Fibroblast of peridontal ligament (primary cell): ENCODE results near the gene RGS19.
A peak's percentile ranks its signal among the peaks of the same experiment; 100 is the strongest.
"Not testable (repeated sequence)": the region's sequence is repeated elsewhere in the genome, so short reads cannot be mapped to it uniquely, and the experiment has no call there.

ENCODE experiments used
- DNase-seq: peaks from one replicate; pipeline ENCODE4 v3.0.0-alpha.2; 2010; ENCODE audit errors: extremely low read depth

Gene RGS19, protein sequence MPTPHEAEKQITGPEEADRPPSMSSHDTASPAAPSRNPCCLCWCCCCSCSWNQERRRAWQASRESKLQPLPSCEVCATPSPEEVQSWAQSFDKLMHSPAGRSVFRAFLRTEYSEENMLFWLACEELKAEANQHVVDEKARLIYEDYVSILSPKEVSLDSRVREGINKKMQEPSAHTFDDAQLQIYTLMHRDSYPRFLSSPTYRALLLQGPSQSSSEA

DNA sequence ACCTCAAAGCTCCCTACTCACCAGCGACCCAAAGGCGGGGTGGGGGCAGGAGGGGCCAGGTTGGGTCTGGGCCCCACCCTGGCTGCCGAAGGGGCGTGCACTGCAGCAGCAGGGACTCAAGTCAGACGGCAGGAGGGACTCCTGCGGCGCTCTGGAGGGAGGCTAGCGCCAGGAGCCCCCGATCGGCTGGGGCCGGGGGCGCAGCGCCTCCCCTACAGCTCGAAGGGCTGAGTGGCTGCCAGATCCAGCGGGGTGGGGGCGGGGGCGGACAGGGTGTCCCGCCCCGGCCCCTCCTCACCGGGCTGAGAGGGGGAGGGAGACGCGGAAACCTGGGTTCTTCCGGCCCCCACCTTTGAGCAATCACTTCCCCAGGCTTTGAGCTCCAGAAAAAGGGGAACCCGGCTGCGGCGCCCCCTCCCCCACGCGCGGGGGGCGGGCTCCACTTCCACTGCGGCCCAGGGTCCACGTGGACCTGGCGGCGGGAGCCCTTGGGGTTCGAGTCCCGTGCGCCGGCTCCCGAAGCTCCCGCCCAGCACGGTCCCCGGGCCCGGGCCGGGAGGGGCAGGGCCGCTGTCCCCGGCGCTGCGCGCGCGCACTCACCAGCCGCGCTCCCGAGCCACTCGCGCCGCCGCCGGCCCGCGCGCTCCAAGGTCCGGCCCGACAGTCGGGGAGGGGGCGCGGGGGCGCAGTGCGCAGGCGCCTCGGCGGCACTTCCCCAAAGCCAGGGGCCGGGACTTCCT is at the start of gene RGS19:
TSS of gene RGS19 (minus strand) at position 246 of the 740 bp plus-strand sequence. CDS start 2,632 bp downstream, outside the sequence.
- DNase-seq, result peak; percentile 40

DNA sequence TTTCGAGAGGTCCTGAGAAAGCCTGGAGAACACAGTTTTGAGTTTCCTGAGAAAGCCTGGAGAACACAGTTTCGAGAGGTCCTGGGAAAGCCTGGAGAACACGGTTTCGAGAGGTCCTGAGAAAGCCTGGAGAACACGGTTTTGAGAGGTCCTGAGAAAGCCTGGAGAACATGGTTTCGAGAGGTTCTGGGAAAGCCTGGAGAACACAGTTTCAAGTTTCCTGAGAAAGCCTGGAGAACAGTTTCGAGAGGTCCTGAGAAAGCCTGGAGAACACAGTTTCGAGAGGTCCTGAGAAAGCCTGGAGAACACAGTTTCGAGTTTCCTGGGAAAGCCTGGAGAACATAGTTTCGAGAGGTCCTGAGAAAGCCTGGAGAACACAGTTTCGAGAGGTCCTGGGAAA is 44.2 kb upstream of the RGS19 start:
- DNase-seq, result not testable (repeated sequence)

DNA sequence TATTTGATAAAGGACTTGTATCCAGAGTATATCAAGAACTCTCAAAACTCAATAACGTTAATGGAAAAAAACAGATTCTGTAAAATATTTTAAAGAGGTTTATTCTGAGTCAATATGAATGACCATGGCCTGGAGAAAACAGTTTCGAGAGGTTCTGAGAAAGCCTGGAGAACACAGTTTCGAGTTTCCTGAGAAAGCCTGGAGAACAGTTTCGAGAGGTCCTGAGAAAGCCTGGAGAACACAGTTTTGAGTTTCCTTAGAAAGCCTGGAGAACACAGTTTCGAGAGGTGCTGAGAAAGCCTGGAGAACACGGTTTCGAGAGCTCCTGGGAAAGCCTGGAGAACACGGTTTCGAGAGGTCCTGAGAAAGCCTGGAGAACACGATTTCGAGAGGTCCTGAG is 43.6 kb upstream of the RGS19 start:
- DNase-seq, result not testable (repeated sequence)

DNA sequence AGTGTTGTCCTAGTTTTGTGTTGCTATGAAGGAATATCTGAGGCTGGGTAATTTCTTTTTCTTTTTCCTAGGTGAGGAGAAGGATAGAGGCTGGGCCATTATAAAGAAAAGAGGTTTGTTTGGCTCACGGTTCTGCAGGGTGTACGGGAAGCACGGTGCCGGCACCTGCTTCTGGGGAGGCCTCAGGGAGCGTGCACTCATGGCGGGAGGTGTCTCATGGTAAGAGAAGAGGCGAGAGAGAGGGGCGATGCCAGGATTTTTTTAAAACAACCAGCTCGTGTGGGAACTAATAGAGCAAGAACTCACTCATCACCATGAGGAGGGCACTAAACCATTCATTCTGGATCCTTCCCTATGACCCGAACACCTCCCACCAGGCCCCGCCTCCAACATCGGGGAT is 42.3 kb upstream of the RGS19 start:
- DNase-seq, result no peak

DNA sequence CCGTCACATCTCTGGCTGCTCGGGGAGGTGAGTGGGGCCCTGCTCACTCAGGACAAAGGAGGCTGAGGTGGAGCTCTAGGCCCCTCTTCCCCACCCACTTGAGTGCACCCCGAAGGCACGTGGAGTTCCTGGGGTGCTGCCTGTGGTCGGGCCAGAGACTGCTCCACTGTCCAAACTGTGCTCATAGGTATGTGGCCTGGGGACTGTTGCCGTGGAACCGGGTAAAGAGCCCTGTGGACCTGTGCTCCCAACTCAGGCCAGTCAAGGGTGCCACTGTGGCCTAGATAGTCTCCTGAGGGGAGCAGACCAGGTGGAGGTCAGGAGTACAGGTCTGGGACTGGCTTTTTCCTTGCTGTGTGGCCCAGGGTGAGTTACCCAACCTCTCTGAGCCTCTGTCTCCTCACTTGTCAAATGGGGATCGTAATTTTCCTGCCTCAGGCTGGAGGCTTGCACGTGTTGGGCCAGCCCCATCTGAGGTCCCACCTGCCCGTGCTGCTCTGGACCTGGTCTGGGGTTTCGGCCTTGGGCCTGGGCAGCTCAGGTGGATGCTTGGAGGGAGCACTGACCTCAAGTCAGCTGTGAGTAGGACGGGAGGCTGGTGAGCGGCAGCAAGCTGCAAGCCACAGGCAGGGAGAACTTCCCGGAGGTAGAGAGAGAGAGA is 40.5 kb upstream of the RGS19 start:
- no peak for DNase-seq

DNA sequence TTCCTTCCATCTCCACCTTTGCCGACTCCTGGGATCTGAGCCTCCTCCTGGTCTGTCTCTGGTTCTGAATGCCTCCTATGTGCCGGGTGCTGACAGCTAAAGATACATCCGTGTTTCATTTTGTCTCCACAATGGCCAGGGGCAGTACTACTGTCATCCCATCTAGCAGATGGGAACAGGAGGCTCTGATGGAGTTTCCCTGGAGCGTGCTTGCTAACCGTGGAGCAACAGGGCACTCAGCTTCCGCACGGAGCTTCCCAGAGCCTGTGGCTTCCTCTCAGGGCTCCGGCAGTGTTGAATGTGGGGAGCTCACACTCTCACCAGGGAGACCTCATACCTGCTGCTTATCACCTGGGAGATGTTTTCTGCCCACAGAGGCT is 40.0 kb upstream of the RGS19 start:
- no peak for DNase-seq

DNA sequence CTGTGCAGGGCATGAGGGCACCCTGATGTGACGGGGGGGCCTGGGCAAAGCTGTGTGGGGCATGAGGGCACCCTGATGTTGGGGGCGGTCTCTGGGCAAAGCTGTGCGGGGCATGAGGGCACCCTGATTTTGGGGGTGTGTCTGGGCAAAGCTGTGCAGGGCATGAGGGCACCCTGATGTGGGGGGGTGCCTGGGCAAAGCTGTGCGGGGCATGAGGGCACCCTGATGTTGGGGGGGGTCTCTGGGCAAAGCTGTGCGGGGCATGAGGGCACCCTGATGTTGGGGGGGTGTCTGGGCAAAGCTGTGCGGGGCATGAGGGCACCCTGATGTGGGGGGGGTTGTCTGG is 38.1 kb upstream of the RGS19 start:
- DNase-seq, result not testable (repeated sequence)

DNA sequence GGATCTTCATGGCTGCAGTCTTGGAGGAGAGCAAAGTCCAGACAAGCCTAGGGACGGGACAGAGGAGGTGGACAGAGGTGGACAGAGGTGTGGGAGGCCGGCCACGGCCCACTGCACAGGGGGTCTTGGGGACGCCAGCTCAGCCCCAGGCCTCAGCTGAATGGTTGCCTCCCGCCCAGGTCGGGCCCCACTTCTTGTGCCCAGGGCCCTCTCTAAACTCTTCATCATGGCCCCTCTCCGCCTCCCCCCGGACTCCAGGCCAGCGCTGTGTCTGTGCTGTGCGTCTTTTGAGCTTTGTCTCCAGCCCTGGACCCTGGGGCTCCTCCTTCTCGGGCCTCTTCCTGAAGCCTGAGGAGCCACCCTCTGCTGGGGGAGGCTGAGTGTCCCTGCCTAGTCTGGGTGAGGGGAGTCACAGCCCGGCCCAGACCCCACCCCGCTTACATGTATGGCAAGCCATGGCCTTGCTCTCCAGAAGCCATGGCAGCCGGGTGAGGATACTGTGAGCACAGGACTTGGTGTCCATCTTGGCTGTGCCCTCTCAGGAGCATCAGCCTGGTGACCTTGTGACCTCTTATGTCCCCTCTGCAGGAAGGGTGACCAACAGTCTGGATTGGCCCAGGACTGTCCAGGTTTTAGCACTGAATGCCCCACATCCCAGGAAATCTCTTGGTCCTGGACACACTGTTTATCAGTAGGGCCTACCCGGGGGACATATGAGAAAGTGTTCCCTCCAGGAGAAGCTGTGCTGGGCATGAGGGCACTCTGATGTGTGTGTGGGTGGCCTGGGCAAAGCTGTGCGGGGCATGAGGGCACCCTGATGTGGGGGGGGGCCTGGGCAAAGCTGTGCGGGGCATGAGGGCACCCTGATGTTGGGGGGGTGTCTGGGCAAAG is 37.5 kb upstream of the RGS19 start:
- no peak for DNase-seq

DNA sequence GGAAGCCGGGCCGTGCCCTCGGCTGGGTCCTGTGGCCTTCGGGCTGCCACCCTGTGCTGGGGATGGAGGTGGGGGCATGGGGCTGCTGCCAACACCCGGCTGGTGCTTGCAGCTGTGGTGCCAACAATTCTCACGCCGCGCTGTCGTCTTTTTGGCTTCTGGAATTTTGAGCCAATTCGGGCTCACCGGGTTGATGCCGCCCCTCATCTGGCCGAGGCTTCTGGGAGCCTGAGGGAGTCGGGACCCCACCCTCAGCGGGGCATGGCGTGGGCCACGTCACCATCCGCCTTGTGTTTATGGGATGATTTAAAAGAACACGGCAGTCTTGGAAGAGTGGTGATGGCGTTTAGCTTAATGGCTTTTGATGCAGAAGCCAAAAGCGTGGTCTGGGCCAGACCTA is 36.7 kb upstream of the RGS19 start:
- no peak for DNase-seq

DNA sequence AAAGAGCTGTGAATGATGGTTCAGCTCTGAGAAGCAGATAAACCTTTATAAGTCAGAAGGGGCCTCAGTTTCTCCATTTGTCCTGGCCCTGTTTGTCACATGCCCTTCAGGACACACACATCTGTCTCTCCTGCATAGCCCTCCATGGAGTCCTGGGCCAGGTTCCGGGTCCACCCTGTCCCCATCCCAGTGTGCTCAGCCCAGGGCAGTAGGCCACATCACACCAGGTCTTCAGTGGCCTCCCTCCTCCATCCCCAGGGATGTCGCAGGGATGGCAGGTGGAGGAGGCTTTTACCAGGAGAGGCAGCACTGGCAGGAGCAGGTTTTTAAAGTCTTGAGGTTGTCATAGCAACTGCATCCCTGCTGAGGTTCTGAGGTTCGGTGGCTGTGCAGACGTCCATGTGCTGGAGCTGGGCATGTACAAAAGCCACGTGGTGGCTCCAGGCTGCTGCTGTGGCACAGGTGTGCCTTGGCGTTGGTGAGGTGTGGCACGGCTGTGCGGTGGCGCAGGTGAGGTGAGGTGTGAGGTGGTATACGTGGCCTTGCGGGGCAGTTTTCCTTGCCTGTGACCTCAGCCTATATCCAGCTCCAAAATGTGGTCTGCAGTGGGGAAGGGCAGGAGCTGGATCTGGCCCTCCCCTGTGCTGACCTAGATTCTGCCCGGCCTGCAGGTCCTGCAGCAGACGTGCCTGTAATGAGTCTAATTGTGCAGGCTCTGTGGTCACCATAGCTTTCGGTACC is 36.0 kb upstream of the RGS19 start:
- no peak for DNase-seq

DNA sequence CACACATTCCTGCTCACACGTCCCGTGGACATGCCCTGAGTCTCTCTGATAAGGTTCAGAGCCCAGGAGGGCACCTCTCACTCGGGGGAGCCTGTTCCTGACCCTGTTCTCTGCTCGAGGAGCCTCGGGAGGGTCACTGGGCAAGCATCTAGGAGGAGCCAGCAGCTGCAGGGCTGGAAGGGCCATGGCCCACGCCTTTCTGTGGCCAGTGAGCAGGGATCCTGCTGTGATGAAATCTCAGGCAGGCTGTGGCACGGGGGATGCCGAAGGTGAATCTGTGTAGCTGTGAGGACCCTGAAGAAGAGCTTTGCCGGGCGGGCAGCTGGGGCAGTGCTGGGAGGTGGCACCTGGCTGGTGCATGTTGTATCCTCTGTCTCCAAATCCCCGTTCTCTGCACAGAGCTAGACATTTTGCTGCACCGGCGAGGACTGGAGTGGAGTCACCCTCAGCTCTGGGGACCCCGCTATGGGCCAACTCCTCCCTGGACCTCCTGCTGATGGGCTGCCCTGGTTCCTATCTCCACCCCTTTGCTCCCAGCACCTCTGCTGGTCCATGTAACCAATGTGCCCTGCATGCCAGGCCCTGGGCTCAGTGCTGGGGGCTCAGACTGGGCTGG is 35.1 kb upstream of the RGS19 start:
- DNase-seq, result no peak

DNA sequence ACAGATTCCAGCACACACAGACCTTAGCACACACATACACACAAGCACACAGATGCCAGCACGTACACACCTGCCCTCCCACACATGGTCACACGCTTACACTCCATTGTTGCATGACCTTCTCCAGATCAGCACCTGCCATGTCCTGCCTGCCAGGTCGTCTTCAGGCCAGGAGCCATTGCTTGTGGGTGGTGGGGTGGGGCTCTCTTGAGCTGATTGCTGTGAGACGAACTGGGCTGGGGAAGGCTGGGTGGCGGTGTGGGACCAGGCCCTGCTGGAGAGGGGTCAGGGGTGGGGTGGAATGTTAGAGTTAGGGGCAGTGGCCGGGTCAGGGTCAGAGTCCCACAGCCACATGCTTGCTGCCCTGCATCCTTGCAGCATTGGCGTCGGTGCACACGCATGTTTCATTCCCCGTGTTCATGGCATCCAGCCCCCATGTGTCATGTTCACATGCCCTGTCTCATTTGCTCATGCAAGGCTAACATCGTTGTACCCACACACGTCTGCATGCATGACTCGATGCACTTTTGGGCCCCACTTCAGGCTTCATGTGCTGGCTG is 34.6 kb upstream of the RGS19 start:
- no peak for DNase-seq

DNA sequence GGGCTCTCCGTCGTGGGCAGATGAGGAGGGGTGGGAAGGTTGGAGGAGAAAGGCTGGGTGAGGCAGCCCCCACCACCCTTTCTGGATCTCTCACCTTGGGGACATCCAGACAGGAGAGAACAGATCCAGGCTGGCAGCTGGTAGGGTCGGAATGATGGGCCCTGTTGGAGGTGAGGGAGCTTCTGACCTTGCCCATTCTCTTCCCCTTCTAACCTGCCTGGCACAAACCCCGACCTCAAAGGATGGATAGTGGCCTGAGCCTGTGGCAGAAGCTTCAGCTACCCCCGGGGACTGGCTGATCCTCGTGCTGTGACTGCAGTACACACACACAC is 34.1 kb upstream of the RGS19 start:
- no peak for DNase-seq

DNA sequence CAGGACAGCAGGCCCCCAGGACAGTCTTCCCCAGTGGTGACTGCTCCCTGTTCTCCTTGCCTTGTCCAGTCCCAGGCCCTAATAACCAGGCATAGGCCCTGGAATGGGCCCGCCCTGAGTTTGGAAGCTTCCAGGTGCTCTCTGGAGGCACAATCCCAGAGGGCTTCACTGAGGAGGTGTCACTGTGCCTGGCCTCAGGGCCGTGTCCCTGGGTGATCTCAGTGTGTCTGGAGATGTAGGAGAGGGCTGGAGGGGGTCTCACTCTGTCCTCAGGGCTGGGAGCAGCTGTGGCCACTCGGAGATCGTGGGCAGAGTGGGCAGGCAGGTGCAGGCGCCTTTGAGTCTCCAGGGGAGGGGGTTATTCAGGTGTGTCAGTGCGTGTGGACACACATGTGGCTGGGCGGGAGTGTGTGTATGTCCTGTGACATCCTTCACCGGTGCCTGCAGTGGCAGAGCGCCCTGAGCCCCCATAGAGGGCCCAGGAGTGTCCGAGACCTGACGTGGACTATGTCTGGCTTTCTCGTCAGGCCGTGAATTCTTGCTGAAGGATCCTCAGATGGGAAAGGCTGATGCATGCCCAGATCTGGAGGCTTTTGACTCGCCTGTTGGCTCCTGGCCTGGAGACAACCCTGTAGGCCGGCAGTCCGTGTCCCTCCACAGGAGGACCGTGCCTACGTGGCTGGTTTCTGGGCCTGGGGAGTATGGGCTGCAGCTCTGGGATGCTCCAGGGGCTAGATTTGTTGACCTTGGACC is 33.5 kb upstream of the RGS19 start:
- DNase-seq, result no peak

DNA sequence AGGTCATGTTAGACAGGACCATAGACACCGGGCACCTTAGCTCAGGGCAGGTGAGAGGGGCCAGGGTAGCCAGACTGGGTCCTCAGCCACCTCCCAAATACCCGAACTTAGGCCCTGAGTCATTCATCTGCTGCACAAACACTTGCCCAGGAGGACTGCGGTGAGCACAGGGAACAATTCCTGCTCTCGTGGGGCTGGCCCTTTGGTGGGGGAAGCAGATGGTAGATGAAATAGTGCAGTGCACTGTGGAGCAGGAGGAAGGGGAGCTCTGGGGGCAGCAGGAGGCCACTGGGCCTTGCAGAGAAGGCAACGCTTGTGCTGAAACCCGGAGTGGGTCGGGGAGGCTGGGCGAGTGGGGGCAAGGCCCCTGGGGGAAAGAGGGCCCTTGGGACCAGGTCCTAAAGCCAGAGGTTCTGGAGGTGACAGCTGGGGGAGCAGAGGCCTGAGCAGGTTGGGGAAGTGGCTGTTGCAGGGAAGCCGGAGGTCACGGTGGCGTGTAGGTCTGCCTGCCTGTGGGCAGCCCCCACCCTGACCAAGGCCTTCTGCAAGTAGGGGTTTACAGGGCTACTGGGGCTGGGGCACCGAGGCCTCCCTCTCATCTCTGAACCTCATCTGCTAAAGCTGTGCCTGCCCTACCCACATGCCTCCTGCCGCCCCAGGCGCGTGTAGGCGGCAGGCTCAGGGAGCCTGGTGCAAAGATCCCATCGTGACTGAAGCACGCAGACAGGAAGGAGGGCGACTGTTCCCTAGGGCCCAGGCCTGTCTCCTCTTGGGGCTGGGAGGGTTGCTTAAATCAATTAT is 32.7 kb upstream of the RGS19 start:
- no peak for DNase-seq

DNA sequence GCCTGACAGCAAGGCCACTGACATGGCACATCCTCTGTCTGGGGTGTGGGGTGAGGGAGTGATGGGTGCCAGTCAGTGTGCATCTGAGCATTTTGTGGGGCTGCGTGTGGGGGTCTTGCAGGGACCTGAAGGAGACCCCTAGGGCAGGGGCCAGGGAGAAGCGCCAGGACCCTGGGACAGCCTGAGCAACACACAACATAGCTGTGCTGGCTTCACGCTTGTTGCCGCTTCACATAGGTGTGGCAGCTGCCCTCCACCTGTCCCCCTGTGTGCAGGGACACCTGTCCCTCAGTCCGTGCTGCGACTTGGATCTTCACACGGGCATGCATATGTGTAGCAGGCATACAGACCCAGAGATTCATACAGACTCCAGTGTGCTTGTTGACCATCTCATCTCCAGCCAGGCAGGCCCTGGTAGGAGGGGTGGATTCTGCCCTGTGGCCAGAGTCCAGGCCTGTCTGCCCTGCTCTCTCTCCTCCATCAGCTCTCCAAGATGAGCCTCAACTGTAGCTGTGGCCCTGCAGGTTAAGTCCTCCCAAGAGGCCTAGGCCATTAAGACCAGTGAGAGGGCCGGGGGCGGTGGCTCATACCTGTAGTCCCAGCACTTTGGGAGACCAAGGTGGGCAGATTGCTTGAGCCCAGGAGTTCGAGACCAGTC is 31.2 kb upstream of the RGS19 start:
- no peak for DNase-seq

DNA sequence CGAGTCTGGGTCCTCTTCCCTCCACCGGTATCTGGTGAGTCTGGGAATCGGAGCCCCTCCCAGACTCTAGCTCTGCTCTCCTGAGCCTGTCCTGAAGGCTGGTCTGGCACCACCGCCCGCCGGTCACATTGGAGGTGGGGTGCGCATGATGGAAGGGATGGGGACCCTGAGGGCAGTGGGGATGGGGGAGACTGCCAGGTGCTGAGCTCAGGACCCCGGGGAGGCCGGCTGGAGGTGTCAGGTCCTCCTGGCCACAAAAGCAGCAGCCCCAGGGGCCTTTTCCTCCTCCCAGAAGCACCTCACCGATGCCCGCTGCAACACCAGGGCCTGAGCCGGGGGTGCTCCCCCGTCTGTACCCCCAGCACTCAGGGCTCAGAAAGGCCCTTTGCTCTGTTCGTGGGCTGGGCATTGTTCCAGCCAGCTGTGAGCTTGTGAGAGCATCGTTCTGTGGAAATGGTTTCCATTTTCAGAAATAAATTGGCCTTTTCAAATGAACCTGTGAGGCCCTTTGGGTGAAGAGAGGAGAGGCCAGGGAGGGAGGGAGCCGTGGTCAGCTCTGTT is 30.6 kb upstream of the RGS19 start:
- DNase-seq, result no peak
